Measurements from ENCODE around the gene RALY.

RALY gene

DNA sequence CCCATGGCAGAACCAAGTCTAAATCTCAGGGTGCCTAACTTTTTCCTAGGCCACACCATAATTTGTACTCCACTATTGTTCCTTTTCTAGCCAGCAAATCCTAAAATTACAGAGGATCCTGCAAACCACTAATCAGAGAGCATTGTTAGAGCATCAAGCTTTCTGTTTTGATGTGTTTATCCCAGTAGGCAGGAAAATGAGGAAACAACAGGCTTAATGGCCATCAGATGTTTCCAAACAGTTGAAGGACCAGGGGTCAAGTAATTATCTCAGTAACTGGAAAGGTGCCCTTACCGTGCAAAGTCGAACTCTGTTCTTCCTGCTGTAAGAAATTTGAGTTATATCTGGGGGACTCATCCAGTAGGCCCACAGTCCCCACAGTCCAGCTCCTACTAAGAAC lies 58.7 kb downstream of the RALY start:
- DNase-seq: no peak

DNA sequence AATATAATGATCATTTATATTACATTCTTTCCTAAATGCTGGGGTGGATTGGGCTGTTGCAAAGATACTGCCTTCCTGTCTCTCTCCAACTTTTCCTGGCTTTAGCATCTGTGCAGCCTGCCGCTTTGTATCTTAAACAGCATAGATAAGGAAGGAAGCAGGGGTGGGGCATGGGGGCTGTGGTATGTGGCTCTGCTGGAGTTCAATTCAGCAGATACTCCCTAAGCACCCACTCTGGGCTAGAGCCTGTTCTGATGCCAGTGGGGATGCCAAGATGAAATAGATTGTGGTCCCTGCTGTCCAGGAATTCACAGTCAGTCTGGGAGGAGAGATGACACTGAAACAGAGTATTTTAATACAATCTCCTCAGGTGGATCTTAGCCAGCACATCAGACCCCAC lies 61.6 kb downstream of the RALY start:
- DNase-seq: no peak

DNA sequence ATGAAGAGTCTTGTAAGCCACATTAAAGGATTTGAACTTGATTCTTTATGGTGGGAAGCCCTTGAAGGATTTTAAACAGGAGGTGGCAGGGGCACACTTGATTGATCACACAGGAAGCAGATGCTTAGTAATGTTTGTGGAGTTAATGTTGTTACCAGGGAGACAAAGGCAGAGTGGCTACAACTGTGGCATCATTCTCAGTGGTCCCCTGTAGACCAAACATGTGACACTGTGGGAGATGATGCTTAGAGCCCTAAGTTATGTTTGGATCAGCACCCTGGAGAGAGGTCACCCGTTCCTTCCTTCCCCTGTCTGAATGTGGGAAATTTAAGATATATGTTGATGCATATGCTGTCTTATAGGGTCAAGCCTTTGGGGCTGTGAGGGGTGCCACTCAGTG lies 65.1 kb downstream of the RALY start:
- DNase-seq: no peak

DNA sequence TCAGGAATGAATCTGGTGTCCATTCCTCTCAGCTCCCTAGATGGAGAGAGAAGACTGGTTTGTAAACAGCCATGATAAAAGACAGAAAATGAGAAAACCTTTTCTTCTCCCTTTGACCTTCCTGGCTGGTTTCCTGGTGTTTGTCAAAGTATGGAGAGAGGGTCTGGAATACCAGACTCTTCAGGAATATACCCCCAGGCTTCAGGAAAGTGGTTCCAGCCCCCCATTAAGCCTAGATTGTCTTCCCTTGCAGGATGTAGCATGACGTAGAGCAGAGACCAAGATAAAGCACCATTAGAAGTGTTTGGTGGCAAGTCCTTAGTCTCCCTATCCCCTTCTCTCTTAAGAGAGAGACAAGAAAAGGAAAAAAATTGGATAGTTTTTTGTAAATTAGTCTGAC lies 67.3 kb downstream of the RALY start:
- DNase-seq: no peak

DNA sequence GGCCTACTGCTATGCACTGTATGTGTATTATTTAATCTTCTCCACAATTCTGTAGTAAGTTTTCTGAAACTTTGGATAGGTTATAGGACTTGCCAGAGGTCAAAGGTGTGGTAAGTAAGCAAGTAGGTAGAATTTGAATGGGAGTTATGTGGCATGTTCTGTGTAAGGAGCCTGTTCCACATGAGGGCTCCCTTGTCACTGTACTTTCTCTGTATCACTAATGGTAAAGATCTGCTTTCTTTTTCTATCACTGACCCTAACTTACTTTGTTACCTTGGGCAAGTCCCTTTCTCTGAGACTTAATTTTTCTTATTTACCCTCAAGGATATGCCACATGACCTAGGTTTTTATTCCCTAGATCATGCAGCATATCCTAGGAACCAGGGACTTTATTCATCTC lies 68.0 kb downstream of the RALY start:
- DNase-seq: no peak

DNA sequence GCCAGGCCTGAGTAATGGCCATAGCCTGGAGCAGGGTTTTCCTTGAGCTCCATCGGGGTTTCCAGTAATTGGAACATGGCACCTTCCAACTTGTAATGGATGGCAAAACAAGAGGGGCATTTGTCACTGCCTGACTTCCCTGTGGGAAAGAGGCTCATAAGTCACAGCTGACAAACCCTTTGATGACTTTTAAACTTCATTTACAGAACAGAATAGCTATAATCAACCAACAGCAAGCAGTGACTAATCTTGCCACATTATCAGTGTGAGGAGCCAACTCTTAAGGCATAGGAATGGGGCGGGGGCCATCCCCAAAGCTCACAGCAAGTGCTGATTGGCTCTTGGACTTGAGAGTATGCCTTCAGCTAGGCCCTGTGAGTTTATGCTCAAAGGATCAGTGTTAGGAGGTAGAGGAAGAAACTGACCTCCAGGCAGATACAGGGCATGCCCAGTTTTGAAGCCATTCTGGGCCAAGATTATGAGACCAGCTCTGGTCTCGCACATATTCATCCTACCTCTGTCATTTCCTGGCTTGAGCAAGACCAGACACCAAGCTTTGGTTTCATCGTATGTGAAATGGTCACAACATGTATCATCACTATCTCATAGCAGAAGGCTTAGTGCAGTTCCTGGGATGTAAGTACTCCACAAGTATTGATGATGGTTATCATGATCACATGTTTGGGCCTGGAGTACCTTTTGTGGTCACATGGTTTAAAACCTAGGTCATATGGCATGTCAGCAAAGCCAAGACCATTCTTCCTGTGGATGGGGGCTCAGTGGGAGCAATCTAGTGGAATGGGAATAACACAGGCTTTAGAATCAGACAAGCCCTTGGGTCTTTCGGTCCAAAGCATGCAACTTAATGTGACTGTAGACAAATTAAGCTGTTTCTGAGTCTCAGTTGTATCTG lies 69.1 kb downstream of the RALY start:
- no peak for DNase-seq

DNA sequence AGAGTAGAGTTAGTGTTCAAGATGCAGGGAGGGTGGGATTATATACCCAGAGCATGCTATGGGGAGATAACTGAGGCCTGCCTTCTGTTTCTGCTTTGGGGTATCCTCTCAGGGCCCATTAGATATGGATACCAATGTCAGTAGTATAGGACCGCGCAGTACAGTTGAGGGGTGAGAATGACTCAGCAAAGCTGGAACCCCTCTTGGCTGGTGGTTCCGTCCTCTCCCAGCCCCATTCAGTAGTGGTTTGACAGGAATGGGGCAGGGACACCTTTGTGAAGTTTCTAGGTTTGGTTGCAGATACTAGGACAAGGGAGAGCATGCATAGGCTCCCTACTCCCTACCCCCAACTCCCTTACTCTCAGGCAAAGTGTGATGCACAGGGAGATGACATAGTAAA lies 70.6 kb downstream of the RALY start:
- DNase-seq: no peak

DNA sequence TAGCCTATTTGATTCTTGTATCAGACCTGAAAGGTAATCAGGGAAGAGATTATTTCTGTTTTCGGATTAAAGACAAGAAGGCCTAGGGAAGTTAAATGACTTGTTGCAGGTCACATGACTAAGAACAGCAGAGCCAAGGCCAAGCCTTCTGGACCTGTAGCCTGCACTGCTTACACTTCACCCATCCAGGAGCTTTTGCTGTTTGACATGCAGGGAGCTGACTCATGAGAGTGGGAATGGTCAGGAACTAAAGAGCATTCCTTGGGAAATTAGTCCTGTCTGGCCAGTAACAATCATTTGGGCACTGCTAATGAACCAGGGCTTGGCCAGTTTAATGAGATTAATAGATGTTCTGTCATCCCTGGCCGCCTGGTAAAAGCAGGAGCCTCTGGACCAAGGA lies 71.5 kb downstream of the RALY start:
- DNase-seq: no peak

DNA sequence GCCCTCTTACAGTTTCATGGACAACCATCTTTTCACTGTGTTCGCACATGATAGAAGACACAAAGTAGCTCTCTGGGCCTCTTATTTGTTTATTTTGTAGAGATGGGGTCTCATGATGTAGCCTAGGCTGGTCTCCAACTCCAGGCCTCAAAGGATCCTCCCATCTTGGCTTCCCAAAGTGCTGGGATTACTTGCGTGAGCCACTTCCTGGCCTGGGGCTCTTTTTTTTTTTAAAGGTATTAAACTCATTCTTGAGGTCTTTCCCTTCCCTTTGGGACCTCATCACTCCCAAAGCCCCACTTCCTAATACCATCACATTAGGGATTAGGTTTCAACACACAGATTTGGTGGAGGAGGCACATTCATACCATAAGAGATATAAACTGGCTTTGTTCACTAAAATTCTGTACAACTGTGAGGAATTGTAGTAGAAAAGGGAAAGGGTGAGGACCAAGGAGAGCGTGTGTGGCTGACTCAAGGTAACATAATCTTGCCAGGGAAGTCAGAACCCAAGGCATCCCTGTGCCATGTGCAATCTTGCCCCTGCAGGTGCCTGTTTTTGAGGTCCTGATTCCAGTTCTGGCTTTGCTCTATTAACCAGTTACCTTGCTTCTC lies 72.9 kb downstream of the RALY start:
- no peak for DNase-seq

DNA sequence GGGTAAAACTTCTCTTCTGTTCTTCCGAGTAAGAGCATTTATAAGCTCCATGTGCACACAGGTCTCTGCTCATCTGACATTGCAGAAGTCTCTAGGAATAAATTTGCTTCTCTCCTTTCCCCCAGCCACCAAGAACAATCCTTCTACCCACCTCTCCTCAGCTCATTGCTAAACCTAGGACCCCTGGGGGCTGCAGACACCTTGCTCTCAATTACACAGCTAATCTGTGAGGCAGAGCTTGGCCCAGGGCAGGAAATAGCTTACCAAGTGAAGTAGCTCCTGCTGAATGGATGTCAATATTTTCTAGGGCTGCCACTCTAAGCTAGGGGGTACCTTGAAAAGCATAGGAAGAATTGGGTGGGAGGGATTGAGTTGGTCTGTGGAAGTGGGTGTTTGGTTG lies 74.3 kb downstream of the RALY start:
- no peak for DNase-seq

DNA sequence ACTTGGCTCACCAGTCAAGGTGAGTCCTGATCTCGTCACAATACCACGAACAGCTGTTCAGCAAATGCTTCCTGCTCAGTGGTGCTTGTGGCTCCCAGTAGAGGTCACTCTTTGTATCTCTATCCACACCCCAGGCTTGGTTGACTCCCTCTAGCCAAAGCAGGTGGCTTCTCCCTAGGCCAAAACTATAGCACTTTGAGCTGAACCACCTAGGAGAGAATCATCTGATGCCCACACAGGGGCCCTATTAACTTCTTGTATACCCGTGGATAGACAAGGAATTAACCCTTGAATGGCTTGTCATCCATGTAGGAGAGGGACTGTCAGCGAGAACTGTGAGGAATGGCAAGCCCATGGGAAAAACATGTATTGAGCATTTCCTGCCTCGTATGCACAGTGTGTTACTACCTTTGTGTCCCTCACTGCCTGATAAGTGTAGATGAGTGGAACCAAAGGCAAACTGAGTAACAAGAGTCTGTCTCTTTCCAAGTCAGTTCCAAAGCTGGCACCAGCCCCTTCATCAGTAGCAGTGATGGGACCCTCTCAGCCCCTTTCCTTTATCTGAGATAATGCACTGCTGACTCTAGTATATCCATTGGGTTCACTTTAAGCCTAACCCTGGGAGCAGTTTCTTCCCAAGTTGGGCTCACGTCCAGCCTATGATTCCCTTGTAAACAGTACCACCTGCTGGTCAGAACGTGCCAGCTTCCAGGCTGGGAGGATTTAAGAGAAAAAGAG lies 75.8 kb downstream of the RALY start:
- DNase-seq: peak; percentile 74

DNA sequence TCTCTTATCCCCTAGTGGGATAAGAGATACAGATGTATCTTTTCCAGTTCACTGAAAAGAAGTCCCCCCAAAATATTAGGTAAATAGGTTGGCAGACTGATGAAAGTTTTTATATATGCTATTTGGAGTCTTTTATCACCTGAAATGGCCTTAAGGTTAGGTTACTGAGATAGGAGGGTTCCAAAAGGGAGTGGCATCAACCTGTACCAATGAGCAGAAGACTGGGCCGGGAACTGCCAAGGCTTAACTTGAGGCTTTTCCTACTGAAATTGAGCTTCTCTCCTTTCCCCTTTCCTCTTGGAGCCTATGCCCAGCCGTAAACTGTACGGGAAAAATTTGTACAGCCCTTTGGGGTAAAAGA lies 76.3 kb downstream of the RALY start:
- no peak for DNase-seq

DNA sequence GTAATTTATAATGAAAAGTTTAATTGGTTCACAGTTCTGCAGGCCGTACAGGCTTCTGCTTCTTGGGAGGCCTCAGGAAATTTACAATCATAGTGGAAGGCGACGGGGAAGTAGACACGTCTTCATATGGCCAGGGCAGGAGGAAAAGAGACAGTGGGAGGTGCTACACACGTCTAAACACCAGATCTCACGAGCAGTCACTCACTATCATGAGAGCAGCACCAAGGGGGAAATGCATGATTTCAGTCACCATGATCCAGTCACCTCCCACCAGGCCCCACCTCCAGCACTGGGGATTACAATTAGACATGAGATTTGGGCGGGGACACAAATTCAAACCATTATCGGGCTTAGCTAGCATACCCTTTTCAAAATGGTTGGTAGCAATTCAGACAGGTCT lies 77.1 kb downstream of the RALY start:
- DNase-seq: no peak

DNA sequence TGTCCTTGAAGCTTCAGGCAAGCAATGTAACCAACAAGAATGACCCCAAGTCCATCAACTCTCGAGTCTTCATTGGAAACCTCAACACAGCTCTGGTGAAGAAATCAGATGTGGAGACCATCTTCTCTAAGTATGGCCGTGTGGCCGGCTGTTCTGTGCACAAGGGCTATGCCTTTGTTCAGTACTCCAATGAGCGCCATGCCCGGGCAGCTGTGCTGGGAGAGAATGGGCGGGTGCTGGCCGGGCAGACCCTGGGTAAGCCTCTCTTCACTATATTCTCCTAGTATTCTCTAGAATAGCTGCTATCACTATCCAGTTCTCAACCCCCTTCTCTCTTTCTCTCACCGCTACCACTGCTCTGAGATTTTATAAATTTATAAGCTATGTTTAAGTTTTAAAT lies 78.4 kb downstream of the RALY start:
- DNase-seq: no peak

DNA sequence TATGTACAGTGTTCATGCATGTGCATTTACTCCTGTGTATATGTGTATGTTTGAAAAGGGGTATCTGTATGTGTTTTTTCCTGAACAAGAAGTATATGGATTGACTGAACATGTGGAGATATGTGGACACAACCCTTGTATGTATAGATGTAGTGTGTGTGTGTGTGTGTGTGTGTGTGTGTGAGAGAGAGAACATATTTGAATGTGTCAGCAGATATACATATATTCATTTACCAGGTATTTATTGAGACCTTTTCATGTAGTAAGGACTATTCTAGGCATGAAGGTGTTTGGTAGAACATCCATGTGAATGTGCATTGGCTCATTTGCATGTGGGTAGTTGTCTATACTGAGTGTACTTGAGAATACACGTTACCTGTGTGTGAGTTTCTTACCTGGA lies 79.1 kb downstream of the RALY start:
- no peak for DNase-seq

DNA sequence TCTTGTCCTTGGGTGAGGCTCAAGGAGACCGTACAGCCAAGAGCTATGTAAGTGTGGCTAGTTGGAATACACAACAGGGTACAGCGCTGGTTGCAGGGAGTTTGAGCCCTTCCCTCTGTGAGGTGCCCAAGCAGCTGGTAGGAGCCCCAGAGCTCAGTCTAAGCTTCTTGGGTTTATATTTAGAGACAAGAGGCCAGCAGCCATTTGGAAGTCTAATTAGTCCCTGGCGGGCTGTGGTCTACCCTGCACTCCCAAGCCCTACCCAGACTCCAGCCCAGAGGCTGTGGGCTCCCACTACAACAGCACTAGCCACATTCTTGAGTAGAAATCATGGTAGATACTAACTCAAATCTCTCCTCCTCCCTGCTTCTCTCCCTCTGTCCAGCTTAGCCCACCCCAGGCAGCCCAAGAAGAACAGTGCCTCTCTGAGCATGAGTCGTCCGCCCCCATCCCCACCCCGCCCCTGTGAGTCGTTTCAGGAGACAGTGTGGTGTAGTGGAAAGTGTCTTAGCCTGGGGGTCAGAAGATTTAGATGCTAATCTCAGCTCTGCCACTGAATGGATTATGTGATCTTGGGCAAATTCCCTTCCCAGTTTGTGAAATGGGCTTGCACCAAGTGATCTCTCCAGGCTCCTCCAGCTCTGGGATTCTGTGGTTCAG lies 80.5 kb downstream of the RALY start:
- no peak for DNase-seq

DNA sequence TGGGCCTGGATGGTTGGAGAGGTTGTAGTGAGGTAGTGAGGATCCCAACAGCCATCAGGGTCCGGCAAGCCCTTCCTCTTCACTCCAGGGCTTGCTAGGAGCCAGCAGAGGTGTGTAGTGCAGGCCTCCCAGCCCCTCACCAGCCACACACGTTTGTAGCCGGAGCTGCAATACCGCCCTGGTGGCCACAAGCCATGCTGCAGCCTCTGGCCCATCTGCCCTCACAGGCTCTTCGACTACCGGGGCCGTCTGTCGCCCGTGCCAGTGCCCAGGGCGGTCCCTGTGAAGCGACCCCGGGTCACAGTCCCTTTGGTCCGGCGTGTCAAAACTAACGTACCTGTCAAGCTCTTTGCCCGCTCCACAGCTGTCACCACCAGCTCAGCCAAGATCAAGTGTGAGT lies 81.9 kb downstream of the RALY start:
- DNase-seq: no peak

DNA sequence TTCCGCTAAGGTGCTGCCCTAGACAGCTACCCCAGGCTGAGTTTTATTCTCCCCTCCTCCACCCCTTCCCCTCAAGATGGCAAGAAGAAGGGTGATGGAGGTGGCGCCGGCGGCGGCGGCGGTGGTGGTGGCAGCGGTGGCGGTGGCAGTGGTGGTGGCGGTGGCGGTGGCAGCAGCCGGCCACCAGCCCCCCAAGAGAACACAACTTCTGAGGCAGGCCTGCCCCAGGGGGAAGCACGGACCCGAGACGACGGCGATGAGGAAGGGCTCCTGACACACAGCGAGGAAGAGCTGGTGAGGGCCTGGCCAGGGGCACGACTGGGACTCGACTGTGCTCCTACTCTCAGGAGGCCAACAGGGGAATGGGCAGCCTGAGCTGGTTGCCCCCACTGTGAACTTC lies 83.2 kb downstream of the RALY start:
- DNase-seq: no peak

DNA sequence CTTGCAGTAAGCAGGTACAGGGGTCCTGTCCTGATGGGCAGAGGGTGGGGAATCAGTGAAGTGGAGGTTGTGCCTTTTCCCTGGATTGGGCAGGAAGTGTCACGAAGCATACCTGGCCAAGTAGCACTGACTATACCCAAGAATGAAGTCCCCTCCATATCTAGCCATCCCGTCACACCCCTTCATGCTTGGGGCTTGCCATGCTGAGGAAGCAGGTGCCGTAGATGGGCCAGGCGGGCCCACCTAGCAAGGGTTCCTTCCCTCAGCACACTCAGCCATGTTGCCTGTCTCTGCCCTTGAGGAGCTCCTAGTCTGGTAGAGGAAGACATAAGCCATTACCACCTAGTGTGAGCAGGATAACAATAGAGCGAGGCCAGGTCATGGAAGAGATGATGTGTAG lies 84.8 kb downstream of the RALY start:
- no peak for DNase-seq

DNA sequence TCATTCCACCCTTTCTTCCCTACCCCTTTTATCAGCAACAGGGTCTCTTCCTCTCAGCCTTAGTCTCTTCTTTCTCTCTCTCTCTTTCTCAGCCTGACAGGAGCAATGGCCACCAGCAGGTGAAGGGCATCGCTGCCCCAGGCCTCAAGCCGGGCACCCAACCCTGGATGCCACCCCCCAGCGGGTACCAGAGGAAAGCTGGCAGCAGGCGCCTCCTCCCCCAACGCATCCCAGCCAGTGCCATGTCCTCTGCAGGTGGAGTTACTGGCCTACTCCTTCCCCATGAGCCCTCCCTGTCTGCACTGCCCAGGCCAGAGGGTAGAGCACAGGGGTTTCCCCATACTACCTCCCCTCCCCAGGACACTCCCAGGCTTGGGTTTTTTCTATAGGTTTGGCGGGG lies 86.1 kb downstream of the RALY start:
- DNase-seq: no peak

DNA sequence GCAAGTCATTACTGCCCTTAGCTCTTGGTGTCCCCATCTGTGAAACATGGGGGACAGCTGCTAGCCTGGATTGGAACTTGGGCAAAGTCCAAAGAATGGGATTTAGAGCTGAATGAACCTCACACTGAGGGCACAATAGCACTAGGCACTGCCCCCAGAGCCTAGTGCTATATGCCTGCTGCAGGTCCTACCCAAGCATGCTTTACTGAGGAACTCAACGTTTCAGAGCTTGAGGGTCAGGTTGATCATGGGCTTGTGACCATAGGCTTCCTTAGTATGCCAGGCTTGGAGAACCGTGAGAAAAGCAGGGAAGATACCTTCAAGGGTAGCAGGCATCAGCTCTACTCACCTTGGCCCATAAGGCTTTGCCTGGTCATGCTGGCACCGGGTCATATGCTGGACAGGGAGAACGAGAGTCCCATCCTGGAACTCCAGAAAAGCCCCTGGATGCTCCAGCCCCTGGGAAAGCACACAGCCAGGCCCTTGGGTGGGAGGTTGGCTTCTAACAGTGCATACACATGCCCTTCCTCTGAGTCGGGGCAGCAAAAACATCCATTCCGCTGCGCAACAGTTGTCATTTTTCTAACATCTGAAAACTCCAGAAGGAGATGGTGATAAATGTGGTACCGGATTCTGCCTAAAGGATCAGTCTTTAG lies 88.6 kb downstream of the RALY start:
- no peak for DNase-seq

DNA sequence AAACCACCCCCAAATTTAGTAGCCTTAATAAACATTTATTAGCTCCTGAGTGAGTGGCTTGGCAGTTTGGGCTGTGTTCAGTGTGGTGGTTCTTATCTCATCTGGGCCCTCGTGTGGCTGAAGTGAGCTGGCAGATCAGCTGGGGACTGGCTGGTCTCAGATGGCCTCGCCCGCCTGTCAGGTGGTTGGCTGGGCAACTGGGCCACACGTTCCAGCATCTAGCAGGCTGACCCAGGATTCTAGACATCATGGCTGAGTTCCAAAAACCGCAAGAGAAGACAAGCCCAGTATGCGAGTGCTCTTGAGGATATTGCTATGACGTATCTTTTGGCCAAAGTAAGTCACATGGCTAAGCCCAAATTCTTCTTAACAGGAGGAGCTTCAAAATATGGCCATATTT lies 89.4 kb downstream of the RALY start:
- peak; percentile 95 for DNase-seq

DNA sequence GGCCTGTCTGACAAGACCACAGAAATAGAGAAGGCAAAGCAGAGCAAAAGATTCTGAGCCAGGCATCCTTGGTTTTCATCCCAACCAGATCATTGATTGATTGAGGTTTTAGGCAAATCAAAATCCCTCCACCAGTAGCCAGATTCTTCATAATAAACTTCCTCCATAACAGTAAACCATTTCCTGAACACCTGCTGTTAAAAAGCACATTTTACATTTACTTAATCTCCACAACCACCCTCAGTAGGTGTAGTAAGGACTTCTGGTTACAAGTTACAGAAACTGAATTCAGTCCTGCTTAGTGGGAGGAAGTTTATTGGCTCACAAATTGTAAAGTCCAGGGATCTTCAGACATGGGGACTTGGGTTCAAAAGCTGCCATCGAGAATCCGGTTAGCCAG lies 90.1 kb downstream of the RALY start:
- DNase-seq: no peak

Measured in DMS79 treated with DMSO at 0.1 percent for 48 hours (cell line).